Measurements from ENCODE around the gene RHBDL1. TPM values are rescaled to one million over a fixed set of nuclear protein-coding genes. Genes with fewer than 3 reads are reported as not detected.
A peak's percentile ranks its signal among the peaks of the same experiment; 100 is the strongest.

RHBDL1 gene
- polyA plus RNA-seq, 1 donor = 2.6 TPM

DNA sequence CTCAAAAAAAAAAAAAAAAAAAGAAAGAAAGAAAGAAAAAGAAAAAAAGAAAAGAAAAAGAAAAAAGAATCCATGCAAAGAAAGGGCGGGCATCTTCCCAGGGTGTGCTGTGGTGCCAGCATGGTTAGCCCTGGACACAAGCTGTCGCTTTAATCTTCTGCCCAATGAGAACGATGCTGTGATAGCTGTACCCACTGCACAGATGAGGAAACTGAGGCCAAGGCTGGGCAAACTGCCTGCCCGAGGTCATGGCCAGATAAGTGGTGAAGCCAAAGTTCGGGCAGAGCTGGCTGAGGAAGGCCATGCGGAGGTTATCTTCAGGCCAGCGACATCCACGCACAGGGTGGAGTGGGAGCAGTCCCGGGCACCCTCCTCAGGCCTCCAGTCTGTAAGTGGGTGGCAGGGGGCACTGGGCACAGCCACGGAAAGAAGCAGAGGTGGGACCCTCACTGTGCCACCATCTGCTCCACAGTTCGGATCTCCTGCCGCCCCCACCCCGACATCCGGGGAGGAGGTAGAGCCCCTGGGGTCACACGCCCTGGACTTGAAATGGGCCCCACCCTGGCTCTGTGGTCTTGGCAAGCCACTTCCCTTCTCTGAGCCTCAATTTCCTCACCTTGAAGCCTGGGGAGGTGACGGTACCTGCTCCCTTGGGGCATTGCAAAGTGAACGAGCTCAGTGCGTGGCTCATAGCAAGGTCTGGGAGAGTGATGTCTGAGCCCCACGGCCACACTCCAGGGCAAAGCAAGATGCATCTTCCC, 23.6 kb downstream of the RHBDL1 start:
- Histone ChIP-seq H3K27ac (ENCODE audit: low read length) (no peak overlapping the region), H3K27me3 (ENCODE audit: control insufficient read depth, insufficient read depth, low read length) (peaks cover 91% of the 10 kb centered on the region), H3K36me3 (ENCODE audit: control insufficient read depth, insufficient read depth, low read length) (no peaks in the 10 kb centered on the region), H3K4me1 (ENCODE audit: control insufficient read depth, insufficient read depth, low read length) (peaks cover 12% of the 10 kb centered on the region), H3K9me3 (ENCODE audit: control insufficient read depth, low read depth, low read length) (peaks cover 18% of the 10 kb centered on the region), H3K4me3 (ENCODE audit: low read length) (no peak overlapping the region)
- no peak for DNase-seq
- no CpG with 5 or more reads among the region's 19 CpGs for WGBS (ENCODE audit: insufficient coverage, low lambda C conversion rate)

DNA sequence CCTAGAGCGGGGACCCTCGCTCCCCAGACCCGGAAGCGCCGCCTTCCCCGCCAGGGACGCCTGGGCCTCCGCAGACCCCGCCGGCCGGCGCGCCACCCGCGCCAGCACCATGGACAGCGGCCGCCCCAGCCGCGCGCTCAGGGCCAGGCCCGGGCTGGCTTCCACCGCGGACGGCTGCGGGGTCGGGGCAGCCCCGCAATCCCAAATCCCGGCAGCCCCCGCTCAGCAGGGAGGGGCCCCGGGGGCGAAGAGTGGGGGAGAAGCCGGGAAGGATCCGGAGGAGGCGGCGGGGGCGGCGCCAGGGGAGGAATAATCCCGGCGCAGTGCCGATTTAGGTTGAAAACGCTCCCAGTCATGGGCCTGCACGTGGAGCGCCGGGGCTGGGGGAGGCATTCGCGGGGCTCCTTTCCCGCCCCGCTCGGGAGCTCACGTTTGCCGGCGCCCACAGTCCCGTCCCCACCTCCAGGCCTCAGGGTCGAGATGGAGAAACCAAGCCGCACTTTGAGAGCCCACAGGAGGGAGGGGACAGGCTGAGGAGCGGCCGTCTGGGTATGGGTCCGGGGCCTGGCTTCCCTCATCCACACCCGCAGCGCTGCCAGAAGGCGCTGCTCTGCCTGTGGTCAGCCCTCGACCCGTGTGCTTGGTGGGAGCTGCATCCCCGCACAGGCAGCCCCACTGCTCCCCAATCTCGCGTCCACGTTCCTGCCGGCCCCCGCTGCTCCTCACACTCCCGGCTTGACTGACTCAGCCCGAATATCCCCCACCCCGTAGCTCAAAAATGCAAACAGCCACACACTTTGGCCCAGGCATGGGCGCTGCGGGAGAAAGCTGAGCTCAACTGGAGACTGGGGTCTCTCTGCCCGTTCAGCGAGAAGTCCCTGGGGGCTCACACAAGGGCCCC, 25.5 kb downstream of the RHBDL1 start:
- Histone ChIP-seq H3K9me3 (ENCODE audit: control insufficient read depth, low read depth, low read length) (peaks cover 7% of the 10 kb centered on the region), H3K27me3 (ENCODE audit: control insufficient read depth, insufficient read depth, low read length) (peaks cover 85% of the 10 kb centered on the region), H3K4me3 (ENCODE audit: low read length) (no peak overlapping the region), H3K36me3 (ENCODE audit: control insufficient read depth, insufficient read depth, low read length) (no peaks in the 10 kb centered on the region), H3K27ac (ENCODE audit: low read length) (no peak overlapping the region), H3K4me1 (ENCODE audit: control insufficient read depth, insufficient read depth, low read length) (peaks cover 2% of the 10 kb centered on the region)
- no peak for DNase-seq
- WGBS (ENCODE audit: insufficient coverage, low lambda C conversion rate) = no CpG with 5 or more reads among the region's 76 CpGs

DNA sequence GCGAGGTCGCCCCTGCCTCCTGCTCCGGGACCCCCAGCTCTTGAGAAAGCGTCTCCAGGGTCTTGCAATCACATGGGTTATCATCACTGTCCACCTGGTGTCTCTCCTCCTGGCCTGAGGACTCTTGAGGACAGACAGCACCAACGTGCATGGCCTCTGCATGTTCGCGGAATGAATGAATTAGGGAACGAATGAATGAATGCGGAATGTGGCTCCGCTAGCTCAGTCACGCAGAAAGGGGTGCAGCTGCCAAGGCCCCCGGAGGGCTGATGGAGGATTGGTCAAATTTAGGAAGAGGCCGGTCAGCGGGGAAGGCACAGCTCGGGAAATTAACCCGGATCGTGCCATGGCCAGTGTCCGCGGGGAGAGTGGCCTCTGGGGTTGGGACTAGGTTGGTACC, 26.9 kb downstream of the RHBDL1 start:
- Histone ChIP-seq H3K9me3 (ENCODE audit: control insufficient read depth, low read depth, low read length) (peaks cover 6% of the 10 kb centered on the region), H3K36me3 (ENCODE audit: control insufficient read depth, insufficient read depth, low read length) (no peaks in the 10 kb centered on the region), H3K4me1 (ENCODE audit: control insufficient read depth, insufficient read depth, low read length) (peaks cover 2% of the 10 kb centered on the region), H3K4me3 (ENCODE audit: low read length) (no peak overlapping the region), H3K27me3 (ENCODE audit: control insufficient read depth, insufficient read depth, low read length) (peaks cover 87% of the 10 kb centered on the region), H3K27ac (ENCODE audit: low read length) (no peak overlapping the region)
- WGBS (ENCODE audit: insufficient coverage, low lambda C conversion rate) = no CpG with 5 or more reads among the region's 19 CpGs
- no peak for DNase-seq

DNA sequence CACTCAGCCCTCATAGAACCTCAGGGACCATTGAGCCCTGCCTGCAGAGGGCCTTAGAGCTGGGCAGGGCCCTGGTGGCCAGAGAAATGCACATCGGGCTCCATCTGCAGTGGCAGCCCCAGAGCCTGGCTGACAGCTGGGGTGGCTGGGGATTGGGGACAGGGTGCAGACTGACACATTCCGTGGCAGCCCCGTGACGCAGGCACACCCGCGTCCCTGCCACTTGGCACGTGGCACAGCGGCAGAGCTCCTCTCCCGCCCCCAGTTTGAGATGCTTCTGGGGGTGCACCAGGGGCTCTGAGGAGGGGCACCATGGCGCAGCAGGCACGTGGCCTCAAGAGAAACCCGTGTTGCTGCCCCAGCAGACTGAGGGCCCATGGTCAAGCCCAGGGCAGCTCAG, 27.9 kb downstream of the RHBDL1 start:
- H3K4me1 ChIP-seq (ENCODE audit: control insufficient read depth, insufficient read depth, low read length) = peaks cover 2% of the 10 kb centered on the region
- peaks cover 89% of the 10 kb centered on the region for H3K27me3 ChIP-seq (ENCODE audit: control insufficient read depth, insufficient read depth, low read length)
- H3K4me3 ChIP-seq (ENCODE audit: low read length) = no peak overlapping the region
- peaks cover 6% of the 10 kb centered on the region for H3K9me3 ChIP-seq (ENCODE audit: control insufficient read depth, low read depth, low read length)
- no CpG with 5 or more reads among the region's 12 CpGs for WGBS (ENCODE audit: insufficient coverage, low lambda C conversion rate)
- no peaks in the 10 kb centered on the region for H3K36me3 ChIP-seq (ENCODE audit: control insufficient read depth, insufficient read depth, low read length)
- DNase-seq = no peak
- H3K27ac ChIP-seq (ENCODE audit: low read length) = no peak overlapping the region

DNA sequence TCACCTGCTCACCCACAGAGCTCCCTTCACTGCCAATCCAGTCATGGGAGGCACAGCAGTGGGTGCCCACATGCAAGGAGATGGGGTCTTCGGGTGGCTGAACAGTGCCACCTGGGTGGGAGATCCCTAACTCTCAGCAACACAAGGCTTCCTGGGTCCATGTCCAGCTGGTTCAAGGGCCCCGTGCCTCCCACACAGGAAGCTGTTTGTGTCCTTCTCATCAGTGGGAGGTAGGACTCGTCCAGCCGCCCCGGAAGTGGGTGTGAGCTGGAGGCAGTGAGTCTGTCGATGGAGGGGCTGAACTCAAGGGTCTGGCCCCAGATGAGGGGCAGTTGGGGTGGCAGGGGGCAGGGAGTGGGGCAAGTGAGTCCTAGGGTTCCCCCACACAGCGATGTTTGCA, 28.6 kb downstream of the RHBDL1 start:
- H3K27ac ChIP-seq (ENCODE audit: low read length) = no peak overlapping the region
- H3K9me3 ChIP-seq (ENCODE audit: control insufficient read depth, low read depth, low read length) = peaks cover 6% of the 10 kb centered on the region
- H3K36me3 ChIP-seq (ENCODE audit: control insufficient read depth, insufficient read depth, low read length) = no peaks in the 10 kb centered on the region
- H3K27me3 ChIP-seq (ENCODE audit: control insufficient read depth, insufficient read depth, low read length) = peaks cover 90% of the 10 kb centered on the region
- H3K4me3 ChIP-seq (ENCODE audit: low read length) = no peak overlapping the region
- peaks cover 2% of the 10 kb centered on the region for H3K4me1 ChIP-seq (ENCODE audit: control insufficient read depth, insufficient read depth, low read length)
- DNase-seq = no peak
- WGBS (ENCODE audit: insufficient coverage, low lambda C conversion rate) = no CpG with 5 or more reads among the region's 7 CpGs

DNA sequence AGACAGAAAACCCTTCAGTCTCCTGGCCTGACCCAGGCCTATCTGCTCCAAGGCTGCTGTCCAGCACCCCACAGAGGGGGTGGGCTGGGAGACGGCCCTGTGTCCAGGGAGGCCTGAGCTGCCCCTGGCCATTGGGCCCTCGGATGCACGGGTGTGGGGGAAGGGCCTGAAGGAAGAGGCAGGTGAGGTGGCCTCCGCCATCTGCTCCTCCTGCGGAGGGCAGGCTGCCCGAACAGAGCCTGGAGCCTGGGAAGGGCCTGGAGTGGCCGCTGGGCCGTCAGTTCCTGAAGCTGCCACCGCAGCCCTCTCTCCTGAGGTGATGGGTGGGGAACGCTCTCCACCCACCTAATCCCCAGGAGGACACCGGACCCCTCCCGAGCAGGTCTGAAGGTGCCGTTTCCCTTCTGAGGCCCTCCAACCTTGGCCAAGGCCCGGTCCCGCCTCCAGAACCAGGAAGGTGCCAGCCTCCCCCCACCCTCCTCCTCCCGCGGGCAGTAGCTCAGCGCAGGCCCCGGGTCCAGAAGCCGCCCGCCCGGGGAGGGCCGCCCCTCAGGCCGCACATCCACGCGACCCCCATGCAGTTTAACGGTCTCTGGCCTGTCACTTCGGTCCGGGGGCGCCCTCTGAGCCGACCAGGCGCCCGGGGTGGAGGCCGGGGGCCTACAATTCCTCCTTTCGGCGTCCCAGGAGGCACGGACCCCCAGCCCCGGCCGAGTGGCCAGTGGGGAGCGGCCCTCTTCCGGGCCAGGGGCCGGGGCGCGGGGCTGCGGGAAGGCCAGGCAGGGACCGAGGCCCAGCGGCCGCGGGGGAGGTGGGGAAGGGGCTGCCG, 29.3 kb downstream of the RHBDL1 start:
- no CpG with 5 or more reads among the region's 50 CpGs for WGBS (ENCODE audit: insufficient coverage, low lambda C conversion rate)
- H3K27me3 ChIP-seq (ENCODE audit: control insufficient read depth, insufficient read depth, low read length) = peaks cover 91% of the 10 kb centered on the region
- peak overlapping the region; percentile 4 for H3K4me3 ChIP-seq (ENCODE audit: low read length)
- H3K27ac ChIP-seq (ENCODE audit: low read length) = no peak overlapping the region
- no peak for DNase-seq
- H3K4me1 ChIP-seq (ENCODE audit: control insufficient read depth, insufficient read depth, low read length) = peaks cover 2% of the 10 kb centered on the region
- no peaks in the 10 kb centered on the region for H3K36me3 ChIP-seq (ENCODE audit: control insufficient read depth, insufficient read depth, low read length)
- peaks cover 6% of the 10 kb centered on the region for H3K9me3 ChIP-seq (ENCODE audit: control insufficient read depth, low read depth, low read length)

DNA sequence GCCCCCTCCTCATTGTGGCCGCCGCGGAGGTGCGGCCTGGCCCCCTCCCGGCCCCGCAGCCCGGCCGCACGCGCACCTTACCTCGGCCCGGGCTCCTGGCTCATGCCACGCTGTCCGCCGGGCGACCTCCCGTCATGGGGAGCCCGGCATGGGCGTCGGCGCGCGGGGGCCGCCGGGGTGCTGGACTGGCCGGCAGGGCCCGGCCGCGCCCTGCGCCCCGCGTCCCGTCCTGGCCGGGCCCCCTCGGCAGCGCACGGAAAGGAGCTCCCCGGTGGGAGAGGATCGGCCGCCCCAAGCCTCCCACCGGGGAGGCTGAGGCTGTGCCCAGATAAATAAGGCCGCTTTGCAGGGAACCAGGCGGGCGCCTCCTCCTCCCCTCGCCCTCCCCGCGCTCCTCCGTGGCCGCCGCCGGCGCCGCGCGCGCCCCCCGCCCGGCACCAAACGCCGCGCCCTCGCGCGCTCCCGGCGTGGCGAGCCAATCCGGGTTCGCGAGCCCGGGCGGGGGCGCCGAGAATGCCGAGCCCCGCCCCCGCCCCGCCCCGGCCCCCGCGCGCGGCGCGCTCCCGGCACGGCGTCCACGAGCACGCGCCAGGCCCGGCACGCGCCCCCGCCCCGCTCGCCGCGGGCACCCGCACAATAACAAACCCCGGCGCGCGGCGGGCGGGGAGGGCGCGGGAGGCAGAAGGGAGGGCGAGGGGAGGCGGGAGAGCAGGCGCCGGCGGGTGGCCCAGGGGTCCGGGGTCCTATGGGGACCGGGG, 30.1 kb downstream of the RHBDL1 start, which contains the start of gene FBXL16:
TSS of gene FBXL16 (minus strand) at position 371 of the 758 bp plus-strand sequence. CDS start 8,396 bp downstream, outside the sequence.
- Histone ChIP-seq H3K9me3 (ENCODE audit: control insufficient read depth, low read depth, low read length) (peaks cover 7% of the 10 kb centered on the region), H3K27ac (ENCODE audit: low read length) (no peak within 1 kb of the TSS), H3K27me3 (ENCODE audit: control insufficient read depth, insufficient read depth, low read length) (peaks cover 91% of the 10 kb centered on the region), H3K36me3 (ENCODE audit: control insufficient read depth, insufficient read depth, low read length) (no peaks in the 10 kb centered on the region), H3K4me3 (ENCODE audit: low read length) (peak within 1 kb of the TSS; percentile 4), H3K4me1 (ENCODE audit: control insufficient read depth, insufficient read depth, low read length) (peaks cover 4% of the 10 kb centered on the region)
- no CpG with 5 or more reads among the region's 115 CpGs for WGBS (ENCODE audit: insufficient coverage, low lambda C conversion rate)
- DNase-seq = no peak

DNA sequence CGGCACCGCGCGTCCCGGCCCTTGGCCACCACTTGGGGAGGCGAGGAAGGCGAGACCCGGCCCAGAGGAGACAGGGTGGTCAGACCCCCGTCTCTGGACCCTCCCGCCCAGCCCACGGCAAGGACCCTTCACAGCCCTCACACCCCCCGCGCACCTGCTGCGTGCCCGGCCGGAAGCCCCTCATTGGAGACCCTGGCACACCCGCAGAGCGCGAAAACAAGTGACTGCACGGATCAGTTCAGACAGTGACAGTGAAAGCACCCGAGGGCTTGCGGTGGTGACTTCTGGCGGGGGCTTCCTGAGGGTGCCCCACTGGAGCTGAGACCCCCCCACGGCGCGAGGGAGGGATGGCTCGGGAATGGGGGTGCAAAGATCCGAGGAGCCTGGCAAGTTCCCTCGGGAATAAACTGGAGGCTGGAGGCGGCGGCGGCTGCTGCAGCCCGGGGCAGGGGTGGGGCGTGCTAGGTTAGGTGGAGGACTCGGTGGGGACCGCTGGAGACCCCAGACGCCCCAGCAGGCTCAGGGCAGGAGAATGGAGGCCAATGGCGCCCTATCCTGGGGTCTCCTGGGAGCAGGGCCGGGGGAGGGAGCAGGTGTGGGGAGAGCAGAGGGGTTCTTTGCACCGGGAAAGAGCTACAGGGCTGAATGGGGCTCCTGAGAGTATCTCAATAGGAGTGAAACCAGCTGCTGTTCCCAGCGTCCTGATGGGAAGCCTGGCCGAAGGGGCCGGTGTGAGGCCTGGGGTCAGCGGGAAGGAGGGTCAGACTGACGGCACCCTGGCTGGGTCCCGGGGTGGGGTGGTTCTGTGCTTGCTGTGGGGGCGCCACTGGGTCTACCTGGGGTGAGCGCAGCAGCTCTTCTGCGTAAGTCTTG, 31.0 kb downstream of the RHBDL1 start:
- H3K36me3 ChIP-seq (ENCODE audit: control insufficient read depth, insufficient read depth, low read length) = no peaks in the 10 kb centered on the region
- H3K27ac ChIP-seq (ENCODE audit: low read length) = no peak overlapping the region
- peaks cover 3% of the 10 kb centered on the region for H3K4me1 ChIP-seq (ENCODE audit: control insufficient read depth, insufficient read depth, low read length)
- DNase-seq = no peak
- peaks cover 3% of the 10 kb centered on the region for H3K9me3 ChIP-seq (ENCODE audit: control insufficient read depth, low read depth, low read length)
- peaks cover 92% of the 10 kb centered on the region for H3K27me3 ChIP-seq (ENCODE audit: control insufficient read depth, insufficient read depth, low read length)
- no peak overlapping the region for H3K4me3 ChIP-seq (ENCODE audit: low read length)
- no CpG with 5 or more reads among the region's 49 CpGs for WGBS (ENCODE audit: insufficient coverage, low lambda C conversion rate)

DNA sequence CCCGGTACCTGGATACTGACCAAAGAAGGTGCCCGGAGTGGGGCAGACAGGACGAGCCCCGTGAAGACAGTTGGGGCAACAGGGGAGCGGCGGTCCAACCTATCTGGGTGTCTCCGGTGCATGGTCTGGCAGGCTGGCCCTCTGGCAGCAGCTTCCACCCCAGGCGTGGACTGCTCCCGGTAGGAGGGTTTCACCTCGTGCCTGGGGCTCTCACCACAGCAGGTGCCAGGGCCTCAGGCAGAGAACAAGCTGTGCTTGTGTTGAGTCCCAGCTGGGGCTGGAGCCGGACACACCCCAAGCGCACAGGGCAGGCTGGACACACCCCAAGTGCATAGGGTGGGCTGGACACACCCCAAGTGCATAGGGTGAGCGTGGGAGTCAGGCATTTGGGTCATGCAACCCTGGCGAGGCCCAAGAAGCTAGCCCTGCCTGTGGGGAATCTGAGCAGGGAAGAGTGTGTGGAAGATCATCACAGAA, 31.6 kb downstream of the RHBDL1 start:
- Histone ChIP-seq H3K36me3 (ENCODE audit: control insufficient read depth, insufficient read depth, low read length) (no peaks in the 10 kb centered on the region), H3K27ac (ENCODE audit: low read length) (no peak overlapping the region), H3K9me3 (ENCODE audit: control insufficient read depth, low read depth, low read length) (peaks cover 3% of the 10 kb centered on the region), H3K4me3 (ENCODE audit: low read length) (no peak overlapping the region), H3K4me1 (ENCODE audit: control insufficient read depth, insufficient read depth, low read length) (peaks cover 3% of the 10 kb centered on the region), H3K27me3 (ENCODE audit: control insufficient read depth, insufficient read depth, low read length) (peaks cover 90% of the 10 kb centered on the region)
- DNase-seq = no peak
- WGBS (ENCODE audit: insufficient coverage, low lambda C conversion rate) = no CpG with 5 or more reads among the region's 14 CpGs

Data from large intestine (tissue), 3 donors.